ENCODE measurements around the gene IFITM1.
"Not testable (repeated sequence)": the region's sequence is repeated elsewhere in the genome, so short reads cannot be mapped to it uniquely, and the experiment has no call there.

GRCh38 chr11:308740-309665 lies 4.8 kb upstream of the IFITM1 start:
- not testable (repeated sequence) for TF ChIP-seq CTCF (IDR thresholded peaks at IDR 0.05 in 8 of 11, conservative IDR thresholded peaks at IDR 0.05 in 3 of 11); POLR2A (IDR thresholded peaks at IDR 0.05)
